ENCODE measurements around the gene DHX29.

GRCh38 chr5:55220433-55221185 is 86.9 kb downstream of the DHX29 start:
- no peak for TF ChIP-seq CTCF (IDR thresholded peaks at IDR 0.05)
- TF ChIP-seq POLR2A (IDR thresholded peaks at IDR 0.05), result no peak
- TF ChIP-seq POLR2AphosphoS5 (IDR thresholded peaks at IDR 0.05), result no peak

Data from transverse colon (tissue), 4 donors.